Activated CD4-positive, CD25-positive, alpha-beta regulatory T cell treated with anti-CD3 and anti-CD28 coated beads, Interleukin-2, amount 50 U/mL, for 16 hours (primary cell): Measurements from ENCODE around the gene MATK.

Experiments used
- DNase-seq: peaks from one replicate; pipeline ENCODE4 v3.0.0-alpha.2; 2020; ENCODE audit warnings: low read depth, low spot score

MATK gene

GRCh38 chr19:3751236-3751635, 34.9 kb downstream of the MATK start:
- DNase-seq, result no peak

DNA sequence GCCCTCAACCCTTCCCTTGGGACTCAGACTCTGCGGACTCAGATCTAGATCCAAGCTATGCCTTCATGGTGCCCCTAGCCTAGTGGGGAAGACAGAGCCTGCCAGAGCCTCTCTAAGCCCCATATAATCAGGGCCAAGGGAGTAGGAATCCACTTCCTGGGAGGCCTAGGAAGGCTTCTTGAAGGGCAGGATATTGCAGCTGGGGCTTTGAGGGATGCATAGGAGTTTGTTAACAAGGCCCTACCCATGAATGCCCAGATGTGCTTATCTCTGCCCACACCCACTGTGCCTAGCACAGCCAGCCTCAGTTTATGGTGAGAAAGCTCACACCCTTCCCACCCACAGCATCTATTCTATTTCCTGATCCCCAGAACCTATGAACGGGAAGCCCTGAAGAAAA, 36.0 kb downstream of the MATK start:
- DNase-seq, result no peak

- no peak for DNase-seq
Observed at GRCh38 chr19:3748965-3749364, 37.2 kb downstream of the MATK start.

GRCh38 chr19:3746371-3747056, 39.7 kb downstream of the MATK start:
- no peak for DNase-seq

DNA sequence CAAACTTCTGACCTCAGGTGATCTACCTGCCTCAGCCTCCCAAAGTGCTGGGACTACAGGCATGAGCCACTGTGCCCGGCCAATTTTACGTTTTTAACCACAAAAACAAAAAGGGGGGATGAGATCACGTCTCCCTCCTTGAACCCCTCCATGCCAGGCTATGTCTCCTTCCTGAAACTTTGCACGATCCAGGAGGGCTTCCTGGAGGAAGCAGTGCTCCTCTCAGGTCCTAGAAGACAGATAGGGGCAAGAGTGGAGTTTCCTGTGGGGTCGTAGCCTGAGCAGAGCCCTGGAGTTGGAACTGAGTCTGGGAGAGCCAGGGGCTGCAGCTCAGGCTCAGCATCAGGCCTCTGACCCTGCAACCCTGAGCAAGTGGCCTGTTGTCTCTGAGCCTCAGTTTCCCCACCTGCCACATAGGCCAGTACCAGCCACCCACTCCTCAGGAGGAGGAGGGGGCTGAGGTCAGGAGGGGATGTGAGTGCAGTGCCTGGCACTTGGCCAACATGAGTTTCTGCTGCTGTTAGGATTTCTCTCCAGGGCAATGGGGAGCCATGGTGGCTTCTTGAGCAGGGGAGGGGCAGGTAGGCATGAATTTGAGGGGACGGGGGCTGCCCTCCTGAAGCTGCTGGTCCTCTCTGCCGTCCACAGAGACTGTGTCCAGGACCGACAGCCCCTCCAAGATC, 40.7 kb downstream of the MATK start:
- DNase-seq, result no peak

GRCh38 chr19:3743486-3743885, 42.7 kb downstream of the MATK start:
- DNase-seq, result no peak

DNA sequence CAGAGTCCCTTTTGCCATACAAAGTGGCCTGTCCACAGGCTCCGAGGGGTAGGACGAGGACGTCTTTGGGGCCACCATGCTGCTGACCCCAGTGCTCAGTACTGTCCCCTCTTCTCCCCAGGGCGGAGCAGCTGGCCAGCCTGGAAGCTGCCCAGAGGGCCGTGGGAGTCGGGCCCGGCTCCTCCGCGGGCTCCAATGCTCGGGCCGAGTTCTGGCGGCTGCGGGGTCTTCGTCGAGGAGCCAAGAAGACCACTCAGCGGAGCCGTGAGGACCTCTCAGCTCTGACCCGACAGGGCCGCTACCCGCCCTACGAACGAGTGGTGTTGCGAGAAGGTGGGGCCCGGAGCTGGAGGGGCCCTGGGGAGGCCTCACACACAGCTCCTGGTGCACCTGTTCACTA, 45.8 kb downstream of the MATK start:
- DNase-seq, result no peak

- DNase-seq, result no peak
Observed at GRCh38 chr19:3738477-3739220, 47.5 kb downstream of the MATK start.

GRCh38 chr19:3737487-3738205, 48.5 kb downstream of the MATK start:
- no peak for DNase-seq

DNA sequence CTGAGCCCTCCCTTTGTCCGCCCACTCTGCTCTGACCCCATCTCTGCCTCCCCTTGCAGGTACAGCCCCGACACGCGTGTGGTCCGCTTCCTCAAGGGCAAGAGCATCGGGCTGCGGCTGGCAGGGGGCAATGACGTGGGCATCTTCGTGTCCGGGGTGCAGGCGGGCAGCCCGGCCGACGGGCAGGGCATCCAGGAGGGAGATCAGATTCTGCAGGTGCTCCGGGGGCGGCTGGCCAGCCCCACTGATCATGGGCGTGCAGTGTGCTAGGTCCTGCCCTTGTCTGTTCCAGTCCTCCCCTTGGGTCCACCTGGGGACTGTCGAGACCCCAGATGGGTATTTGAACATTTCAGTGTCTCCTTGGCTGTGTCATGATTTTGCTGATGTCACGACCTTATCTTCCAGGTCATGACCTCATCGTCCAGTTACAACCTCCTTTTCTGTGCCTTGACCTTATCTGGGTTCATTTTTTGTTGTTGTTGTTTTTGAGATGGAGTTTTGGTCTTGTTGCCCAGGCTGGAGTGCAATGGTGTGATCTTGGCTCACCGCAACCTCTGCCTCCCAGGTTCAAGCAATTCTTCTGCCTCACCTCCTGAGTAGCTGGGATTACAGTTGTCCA, 50.0 kb downstream of the MATK start:
- no peak for DNase-seq

GRCh38 chr19:3734310-3734600, 51.9 kb downstream of the MATK start:
- DNase-seq, result no peak

GRCh38 chr19:3733549-3734309, 52.5 kb downstream of the MATK start:
- DNase-seq, result no peak

- DNase-seq, result no peak
Observed at GRCh38 chr19:3732108-3732507, 54.1 kb downstream of the MATK start.

DNA sequence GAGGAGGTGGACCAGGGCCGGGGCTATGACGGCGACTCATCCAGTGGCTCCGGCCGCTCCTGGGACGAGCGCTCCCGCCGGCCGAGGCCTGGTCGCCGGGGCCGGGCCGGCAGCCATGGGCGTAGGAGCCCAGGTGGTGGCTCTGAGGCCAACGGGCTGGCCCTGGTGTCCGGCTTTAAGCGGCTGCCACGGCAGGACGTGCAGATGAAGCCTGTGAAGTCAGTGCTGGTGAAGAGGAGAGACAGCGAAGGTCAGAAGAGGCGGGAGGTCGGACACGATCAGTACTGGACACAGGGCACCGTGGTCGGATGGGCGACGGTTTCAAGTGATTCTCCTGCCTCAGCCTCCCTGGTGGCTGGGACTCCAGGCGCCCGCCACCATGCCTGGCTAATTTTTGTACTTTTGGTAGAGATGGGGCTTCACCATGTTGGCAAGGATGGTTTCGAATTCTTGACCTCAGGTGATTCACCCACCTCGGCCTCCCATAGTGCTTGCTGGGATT, 55.7 kb downstream of the MATK start:
- DNase-seq, result no peak
